Activated CD4-positive, alpha-beta T cell treated with anti-CD3 and anti-CD28 coated beads, Interleukin-2, Interleukin-4, amounts not matched to agents 100 ng/mL and 50 ng/mL, durations not matched to agents 16 hours and 8 hours (primary cell): ENCODE results near the gene GTF2A1L.

Source experiments
- DNase-seq: peaks from one replicate; pipeline ENCODE4 v3.0.0-alpha.2; 2020; ENCODE audit warnings: low spot score

The GTF2A1L gene

DNA sequence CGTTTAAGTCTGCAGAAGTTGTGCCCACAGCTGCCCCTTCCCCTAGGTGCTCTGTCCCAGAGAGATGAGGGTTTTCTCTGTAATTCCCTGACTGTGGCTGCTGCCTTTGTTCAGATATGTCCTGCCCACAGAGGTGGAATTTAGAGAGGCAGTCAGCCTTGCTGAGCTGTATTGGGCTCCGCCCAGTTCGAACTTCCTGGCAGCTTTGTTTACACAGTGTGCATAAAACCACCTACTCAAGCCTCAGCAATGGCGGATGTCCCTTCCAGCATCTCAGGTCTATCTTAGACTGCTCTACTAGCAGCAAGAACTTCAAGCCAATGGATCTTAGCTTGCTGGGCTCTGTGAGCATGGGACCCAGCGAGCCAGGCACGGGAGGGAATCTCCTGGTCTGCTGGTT is 89.8 kb downstream of the GTF2A1L start:
- DNase-seq, result no peak

DNA sequence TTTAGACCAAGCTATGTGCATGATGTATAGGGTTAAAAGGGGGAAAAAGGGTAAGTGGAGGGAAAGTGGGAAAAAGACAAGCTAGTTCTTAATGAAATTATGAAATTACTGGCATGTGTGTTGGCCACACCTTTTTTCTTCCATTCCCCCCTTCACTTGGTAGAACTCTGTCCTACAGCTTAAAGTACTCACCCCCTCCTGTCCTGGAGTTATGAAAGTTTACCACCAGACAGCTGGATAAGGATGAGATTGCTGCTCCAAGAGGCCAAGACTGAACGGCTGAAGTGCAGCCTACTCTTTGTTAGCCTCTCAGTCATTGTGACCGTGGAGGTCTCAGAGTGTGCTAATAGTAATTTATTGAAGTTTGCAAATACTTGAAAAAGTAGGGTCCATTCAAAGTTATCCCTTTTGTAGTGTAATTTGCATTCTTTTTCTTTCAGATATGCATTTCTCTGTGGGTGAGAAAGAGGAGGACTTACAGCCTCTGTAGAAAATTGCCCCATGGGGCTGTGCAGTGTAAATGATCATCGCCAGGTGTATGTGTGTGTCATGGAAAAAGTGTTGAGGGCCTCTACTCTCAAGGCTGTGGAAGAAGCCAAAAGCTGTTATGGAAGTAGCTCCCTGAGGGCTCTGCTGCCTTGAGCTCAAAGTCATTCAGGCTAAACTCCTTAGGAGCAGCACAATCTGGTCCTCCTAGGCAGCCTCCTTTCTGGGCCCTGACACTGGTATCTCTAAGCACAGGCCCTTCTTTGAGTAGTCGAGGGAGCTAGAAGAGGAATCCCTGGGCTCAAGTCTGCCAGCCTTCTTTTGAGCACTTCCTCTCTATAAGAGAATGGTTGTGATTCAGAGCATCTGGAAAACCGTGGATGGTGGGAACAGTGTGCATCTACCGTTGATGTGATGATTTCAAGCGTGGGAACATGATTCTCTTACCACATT is 91.7 kb downstream of the GTF2A1L start:
- no peak for DNase-seq

DNA sequence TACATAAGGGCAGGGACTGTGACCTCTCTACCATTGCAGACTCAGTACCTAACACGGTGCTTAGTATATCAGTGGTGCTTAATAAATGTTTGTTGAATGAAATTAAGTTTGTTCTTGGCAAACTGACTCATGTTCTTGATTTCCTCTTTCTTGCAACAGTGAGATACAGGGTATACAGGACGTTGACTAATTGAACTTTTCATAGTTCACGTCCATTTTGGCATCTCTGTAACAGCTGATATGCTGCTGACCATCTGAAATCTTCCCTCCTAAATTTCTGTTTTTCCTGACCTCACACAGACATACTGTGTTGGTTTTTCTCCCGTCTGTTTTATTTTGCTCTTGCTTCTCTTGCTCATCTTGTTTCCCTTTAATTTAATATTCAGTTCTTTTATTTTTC is 93.7 kb downstream of the GTF2A1L start:
- DNase-seq, result no peak

DNA sequence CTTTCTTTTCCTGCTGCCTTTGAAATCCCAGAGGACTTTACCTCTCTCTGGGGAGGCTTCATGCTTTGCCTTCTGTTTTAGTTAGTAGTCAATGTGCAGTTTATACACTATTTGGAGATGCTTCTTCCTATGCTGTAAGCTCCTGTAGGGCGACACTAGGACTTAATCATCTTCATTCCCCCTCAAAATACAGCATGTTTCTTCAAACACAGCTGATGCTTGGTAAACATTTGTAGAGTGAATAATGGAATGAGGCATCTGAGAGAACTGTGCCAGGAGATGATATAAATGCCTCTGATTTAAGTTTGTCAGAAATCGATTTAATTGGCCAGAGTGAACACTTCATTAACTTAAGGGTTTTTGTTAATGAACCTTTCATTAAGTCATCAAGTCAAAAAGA is 94.5 kb downstream of the GTF2A1L start:
- no peak for DNase-seq

DNA sequence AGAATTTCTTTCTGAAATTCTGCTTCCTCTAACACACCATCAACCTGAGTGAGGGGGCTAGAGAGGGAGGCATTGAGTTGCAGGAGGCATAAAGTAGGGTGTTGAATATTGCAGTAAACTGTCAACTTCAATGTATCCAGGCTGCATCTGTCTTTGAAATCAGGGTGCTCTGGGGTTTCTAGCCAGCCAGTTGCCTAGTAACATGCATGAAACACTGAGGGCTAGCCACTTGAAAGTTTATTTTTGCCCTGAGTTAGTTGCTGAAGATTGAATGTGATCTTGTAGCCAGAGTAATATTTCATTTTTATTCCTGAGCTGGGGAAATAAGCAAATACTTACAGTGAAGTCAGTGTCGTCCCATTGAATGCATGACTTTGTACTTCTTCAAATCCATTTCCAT is 96.0 kb downstream of the GTF2A1L start:
- no peak for DNase-seq

DNA sequence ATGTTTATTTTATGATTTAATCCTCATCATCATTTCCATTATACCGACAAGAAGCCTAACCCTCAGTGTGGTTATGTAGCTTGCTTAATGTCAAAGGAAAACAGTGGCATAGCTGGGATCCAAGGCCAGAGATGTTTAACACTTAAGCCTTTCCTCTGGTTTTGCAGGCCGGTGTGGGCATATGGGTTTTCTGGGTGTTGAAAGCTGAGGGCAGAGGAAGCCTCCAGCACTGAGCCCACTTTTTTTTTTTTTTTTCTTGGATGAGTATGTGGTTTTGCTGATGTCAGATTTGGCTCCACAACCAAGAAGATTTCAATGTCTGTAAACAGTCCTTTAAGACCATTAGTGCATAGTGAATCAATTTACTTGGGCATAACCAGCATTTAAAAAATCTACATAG is 96.6 kb downstream of the GTF2A1L start:
- DNase-seq, result no peak

DNA sequence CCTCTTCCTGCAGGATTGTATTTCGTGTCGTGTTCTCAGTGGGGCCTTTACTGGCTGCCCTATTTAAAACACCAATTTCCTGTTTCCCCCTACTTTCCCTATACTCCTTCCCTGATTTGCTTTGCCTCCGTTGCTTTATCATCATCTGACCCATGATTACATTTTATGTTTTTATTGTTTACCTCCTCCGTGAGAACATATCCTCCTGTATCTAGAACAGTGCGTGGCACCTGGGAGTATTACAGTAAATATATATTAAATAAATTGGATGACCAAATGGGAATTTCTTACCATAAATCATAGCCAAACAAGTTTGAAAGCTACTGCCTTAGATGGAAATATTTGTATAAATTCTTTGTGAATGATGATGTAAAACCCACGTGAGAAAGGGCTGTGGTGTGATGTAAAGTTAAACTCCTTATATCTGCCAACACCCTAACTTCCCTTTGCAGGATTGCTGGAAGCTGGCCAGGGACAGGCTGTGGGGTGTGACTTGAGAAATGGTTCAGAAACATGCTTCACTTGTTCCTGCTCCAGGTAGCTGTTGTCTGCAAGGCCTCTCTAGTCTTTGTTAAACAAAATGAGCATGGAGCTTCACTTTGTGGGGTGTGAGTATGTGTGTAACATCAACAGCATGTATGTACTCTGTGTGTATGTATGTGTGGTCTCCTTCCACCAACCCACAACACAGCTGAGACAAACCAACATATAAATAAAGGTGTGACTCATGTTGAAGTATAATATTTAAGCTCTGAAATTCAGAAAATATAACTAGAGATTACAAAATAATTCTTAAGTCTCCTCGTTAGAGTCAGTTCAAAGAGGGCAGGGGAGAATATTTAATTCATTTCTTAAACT is 97.6 kb downstream of the GTF2A1L start:
- no peak for DNase-seq

DNA sequence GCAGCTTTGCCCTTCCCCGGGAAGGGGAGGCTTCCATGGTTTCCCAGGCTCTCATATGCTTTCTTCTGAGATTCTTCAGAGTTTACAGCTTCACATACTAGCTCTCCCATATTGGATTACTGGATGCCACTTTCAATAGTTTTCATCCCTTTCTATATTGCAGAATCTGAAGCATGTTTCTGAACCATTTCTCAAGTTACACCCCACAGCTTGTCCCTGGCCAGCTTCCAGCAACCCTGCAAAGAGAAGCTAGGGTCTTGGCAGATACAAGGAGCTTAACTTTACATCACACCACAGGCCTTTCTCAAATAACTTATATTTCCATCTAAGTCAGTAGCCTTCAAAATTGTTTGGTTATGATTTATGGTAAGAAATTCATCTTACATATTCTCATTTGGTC is 98.3 kb downstream of the GTF2A1L start:
- DNase-seq, result no peak

DNA sequence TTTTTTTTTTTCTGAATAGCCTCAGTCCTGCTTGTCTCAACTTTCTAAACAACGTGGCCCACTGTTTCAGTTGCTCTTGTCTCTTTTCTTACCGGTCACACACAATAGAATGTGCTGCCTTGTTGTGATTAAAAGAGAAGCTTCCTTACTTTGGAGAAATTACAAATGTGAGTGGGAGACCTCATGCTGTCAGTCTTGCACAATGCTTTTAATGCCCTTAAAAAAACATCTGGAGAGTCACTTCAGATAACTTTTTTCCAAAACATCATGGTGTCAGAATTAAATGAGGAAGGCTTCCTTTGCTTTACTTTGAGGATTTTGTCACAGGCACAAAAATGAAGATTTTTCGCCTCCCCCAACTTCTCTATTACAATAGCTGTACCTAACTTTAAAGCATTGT is 100.2 kb downstream of the GTF2A1L start:
- no peak for DNase-seq

DNA sequence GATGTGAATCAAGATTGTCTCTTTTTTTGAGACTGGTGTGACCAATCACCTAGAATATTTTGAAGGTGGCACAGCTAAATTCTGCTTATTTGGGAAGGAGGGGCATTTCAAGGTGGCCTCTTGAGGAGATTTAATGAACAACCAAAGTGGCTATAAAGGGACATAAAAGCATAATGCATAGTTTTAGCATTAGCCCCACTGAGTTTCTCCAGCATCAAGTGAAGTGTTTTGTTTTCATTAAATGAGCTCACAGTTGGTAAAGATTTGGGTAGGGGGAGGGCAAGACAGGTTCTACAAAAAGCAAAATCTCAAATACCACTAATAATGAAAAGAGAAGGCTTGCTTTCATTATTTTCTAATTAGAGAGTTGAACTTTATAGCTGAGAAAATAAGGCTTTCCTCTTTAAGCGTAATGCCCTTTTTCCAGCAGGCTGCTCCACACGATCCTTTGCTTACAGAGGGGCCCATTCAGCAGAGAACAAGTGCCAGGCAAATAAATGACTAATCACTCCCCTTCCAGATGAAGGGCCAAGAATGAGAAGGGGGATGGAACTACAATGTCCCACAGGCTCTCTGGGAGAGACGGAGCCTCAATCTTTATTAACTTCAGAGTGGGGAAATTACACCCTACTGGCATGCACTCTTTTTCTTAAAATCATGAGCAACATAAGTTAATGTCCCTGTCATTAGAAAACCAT is 102.0 kb downstream of the GTF2A1L start:
- DNase-seq, result no peak

DNA sequence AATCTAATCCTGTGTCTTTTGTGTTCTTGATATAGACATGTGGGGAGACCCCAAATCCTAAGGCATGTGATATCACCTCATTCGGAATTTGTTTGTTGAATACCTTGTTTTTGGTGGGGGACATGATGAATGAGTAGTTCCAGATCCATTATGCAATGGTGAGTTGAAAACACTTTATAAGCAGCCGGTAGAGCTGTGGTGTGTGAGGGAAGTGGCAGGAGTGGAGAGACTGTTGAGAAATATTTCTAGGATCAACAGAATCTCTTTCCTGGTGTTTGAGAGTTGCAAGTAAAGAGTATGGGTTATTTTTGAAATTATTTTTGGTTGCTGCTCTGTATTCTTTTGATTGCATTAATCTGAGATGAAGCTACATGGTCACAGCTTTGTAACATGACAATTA is 103.5 kb downstream of the GTF2A1L start:
- DNase-seq, result no peak

DNA sequence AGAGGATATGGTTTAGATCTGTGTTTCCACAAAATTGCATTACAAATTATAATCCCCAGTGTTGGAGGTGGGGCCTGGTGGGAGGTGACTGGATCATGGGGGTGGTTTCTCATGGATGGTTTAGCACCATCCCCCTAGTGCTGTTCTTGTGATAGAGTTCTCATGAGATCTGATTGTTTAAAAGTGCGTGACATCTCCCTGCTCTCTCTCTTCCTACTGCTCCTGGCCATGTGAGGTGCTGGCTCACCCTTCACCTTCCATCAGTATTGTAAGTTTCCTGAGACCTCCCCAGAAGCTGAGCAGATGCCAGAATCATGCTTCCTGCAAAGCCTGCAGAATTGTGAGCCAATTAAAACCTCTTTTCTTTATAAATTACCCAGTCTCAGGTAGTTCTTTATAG is 104.7 kb downstream of the GTF2A1L start:
- DNase-seq, result no peak

DNA sequence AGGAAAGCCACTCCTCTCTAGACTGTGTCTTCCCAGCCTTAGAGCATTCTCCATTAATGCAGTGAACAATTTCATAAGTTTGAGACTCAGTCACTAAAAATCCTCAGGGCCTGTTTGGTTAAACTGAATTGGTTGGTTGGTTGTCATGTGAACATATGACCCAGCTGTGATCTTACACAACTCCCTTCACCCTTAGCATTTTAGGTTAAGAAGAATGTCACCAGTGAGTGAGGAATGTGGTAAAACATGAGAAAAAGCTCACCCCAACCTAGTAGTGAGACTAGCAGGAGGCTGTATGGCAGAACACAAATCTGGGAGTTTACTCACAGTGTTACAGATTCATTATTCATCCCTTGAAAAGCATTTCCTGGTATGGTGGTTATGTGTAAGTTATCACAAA is 105.5 kb downstream of the GTF2A1L start:
- no peak for DNase-seq

DNA sequence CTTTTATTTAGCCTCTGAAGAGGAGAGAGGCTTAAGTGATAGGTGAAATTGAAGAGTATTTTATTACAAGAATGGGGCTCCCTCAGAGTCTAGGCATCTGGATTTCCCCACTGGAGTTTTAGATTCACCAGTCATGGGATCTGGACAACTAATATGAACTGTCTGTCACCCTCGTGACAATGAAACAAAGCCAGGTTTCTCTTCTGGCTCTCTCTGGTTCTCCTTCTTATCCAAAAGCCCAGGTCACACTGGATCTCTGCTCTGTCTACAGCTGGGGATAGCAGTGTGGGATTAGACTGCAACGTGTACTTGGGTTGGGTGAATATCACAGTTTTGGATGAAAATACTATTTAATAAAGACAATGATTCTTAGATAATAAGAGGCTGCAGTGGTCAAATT is 106.6 kb downstream of the GTF2A1L start:
- DNase-seq, result no peak

DNA sequence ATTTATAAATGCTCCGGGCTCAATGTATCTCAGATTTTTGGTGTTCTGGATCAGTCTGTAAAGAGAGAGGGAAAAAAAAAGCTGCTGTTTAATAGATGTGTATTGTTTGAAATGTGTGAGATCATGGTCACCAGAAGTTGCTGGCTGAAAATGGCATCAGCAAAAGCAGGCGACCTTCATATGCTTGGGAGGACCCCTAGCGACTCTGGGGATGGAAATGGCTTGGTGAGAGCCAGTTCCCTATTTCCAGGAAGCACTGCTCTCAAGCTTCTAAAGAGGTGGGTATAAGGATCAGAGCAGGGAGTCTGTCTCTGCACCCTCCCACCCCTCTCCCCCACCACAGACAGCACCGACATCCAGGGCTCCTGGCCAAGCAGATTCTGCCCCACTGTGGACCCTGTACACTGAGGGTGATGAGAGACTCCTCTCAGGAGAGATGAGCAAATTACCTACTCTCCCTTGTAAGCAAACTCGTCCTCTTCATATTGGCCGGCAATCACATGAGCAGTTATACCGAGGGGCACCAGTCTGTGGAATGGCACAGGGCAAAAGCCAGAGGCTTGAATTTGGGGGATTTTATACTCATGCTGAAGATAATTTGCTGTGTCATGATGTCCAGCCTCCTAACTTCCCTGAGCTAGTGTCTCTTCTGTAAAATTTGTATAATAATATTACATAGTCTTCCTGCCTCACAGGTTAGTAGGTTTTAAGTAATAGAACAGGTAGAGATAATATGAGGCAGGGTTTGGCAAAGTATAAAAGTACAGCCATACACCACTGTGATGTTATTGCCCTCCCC is 108.2 kb downstream of the GTF2A1L start:
- DNase-seq, result no peak

DNA sequence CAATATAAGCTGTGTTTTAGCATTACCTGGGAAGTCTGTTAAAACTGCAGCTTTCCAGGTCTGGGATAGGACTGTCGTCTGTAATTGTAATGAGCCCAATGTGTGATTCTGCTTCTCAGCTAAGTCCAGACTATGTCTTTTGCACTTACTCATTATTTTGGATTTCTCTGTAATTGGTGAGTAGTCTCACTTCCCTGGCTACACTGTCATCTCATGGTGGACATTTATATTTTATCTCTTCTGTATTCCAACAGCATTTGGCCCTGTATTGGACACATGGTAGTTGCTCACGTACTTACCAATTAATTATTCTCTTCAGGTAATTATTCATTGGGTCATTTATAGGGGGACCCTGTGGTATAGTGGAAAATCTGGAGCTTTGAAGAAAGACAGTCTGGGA is 109.9 kb downstream of the GTF2A1L start:
- no peak for DNase-seq

DNA sequence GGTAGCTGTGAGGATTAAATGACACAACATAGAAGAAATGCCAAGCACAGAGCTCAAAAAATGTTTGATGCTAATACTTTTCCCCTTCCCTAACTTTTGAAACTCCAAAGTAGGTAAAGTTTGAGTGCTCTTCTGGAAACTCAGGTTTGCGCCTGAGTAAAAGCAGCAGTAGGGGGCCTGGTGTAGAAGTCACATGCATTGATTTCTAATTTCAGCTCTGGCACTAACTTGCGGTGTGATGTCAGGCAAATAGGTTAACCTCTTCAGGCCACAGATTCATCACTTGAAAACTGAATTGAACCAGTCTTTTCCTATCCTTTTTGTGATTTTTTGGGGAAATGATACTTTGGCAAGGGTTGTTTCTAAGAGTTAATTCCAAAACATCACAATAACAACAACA is 110.6 kb downstream of the GTF2A1L start:
- no peak for DNase-seq

DNA sequence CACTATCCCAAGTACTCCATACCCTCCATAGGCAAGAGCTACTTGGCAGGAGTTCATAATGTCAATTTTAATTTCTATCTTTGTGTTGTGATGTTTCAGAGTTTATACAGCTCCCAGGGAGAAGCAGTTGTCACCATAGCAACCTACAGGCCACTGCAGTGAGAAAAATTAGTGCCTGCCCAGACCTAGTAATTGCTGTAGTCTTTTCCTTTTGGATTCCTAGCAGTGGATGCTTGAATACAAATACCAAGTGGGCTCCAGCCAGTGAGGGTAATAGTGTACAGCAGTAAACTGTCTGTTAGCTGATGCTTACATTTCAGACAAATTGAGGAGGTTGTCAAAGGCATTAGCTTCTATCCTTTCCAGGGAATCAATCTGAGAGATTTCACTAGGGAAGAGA is 111.2 kb downstream of the GTF2A1L start:
- DNase-seq, result no peak
